NB4 (cell line): ENCODE data around the gene SRC.

Experiments used
- DNase-seq: peaks from one replicate; pipeline ENCODE4 v3.0.0; 2010; ENCODE audit warnings: low read depth
- H3K4me3 ChIP-seq: one replicate; pipeline ENCODE4 v1.5.1; 2011; ENCODE audit warnings: mild to moderate bottlenecking, low read depth, low read length, moderate library complexity
- CTCF ChIP-seq: IDR thresholded peaks from one replicate; pipeline ENCODE4 v1.5.1; 2012; ENCODE audit warnings: low read depth, low read length
- MAX ChIP-seq: IDR thresholded peaks from 2 replicates; pipeline ENCODE4 v1.6.1; 2011; ENCODE audit warnings: low read depth, low read length
- MYC ChIP-seq: IDR thresholded peaks from 2 replicates; pipeline ENCODE4 v1.6.1; 2011; ENCODE audit warnings: low read depth, low read length
- POLR2A ChIP-seq: IDR thresholded peaks from 2 replicates; pipeline ENCODE4 v1.6.1; 2011; ENCODE audit warnings: mild to moderate bottlenecking; ENCODE audit not compliant: insufficient read length; ENCODE audit errors: extremely low read depth

SRC gene

GRCh38 chr20:37346535-37347346 lies 801 bp downstream of the SRC start:
- DNase-seq, result no peak
- no peak overlapping the region for H3K4me3 ChIP-seq
- TF ChIP-seq POLR2A, result no peak
- TF ChIP-seq CTCF, result no peak
- TF ChIP-seq MYC, result no peak
- TF ChIP-seq MAX, result no peak

GRCh38 chr20:37347347-37347823 lies 1.4 kb downstream of the SRC start:
- TF ChIP-seq CTCF, result no peak
- TF ChIP-seq MAX, result no peak
- no peak for TF ChIP-seq MYC
- no peak overlapping the region for H3K4me3 ChIP-seq
- DNase-seq, result no peak

- TF ChIP-seq CTCF (no peak), MAX (no peak), MYC (no peak), POLR2A (no peak)
- H3K4me3 ChIP-seq, result no peak overlapping the region
- no peak for DNase-seq
Measured at GRCh38 chr20:37347891-37348791, 2.2 kb downstream of the SRC start.

- TF ChIP-seq POLR2A, result no peak
- TF ChIP-seq CTCF, result no peak
- TF ChIP-seq MYC, result no peak
- TF ChIP-seq MAX, result no peak
- no peak overlapping the region for H3K4me3 ChIP-seq
- no peak for DNase-seq
Measured at GRCh38 chr20:37348792-37349516, 3.0 kb downstream of the SRC start.
